PC-9 (cell line): ENCODE measurements around the gene BCAP29. TPM values are rescaled to one million over a fixed set of nuclear protein-coding genes. Genes with fewer than 3 reads are reported as not detected.

Experiments used
- BruUV-seq: library from RNA; stranded (reverse); fragments of 400-500 nt; replicated peaks from 2 replicates; lab custom pipeline; 2021; lab: Mats Ljungman, UMichigan
- CTCF ChIA-PET: fragments of 300-600 bp; sonication (Branson Sonifier 250); formaldehyde crosslinking; loops from one replicate; lab custom pipeline; 2022; ENCODE audit warnings: antibody characterized with exemption; lab: Charles Lee
- POLR2A ChIA-PET: fragments of 300-600 bp; sonication (Branson Sonifier 250); formaldehyde crosslinking; loops from one replicate; lab custom pipeline; 2022; ENCODE audit warnings: antibody characterized with exemption; ENCODE audit not compliant: unreplicated experiment; lab: Charles Lee
- DNase-seq, 2 experiments: peaks; one replicate each; pipeline versions ENCODE4 v3.0.0 to v3.0.0-alpha.2; 2015 to 2022; ENCODE audit warnings: mixed read lengths in 1 of 2
- H2AFZ ChIP-seq: fragments of 200-600 bp; sonication (generic); 2 replicates; pipeline ENCODE4 v1.8.1; 2017; ENCODE audit warnings: antibody characterized with exemption
- H3F3A ChIP-seq: fragments of 200-600 bp; sonication (generic); 2 replicates; pipeline ENCODE4 v1.8.1; 2017; ENCODE audit warnings: antibody characterized with exemption, mild to moderate bottlenecking, low read depth; ENCODE audit not compliant: insufficient read depth
- H3K27ac ChIP-seq: fragments of 200-600 bp; sonication (generic); 2 replicates; pipeline ENCODE4 v1.6.1; 2016; ENCODE audit warnings: mixed run types
- H3K27me3 ChIP-seq: fragments of 200-600 bp; sonication (generic); 2 replicates; pipeline ENCODE4 v1.6.1; 2016; ENCODE audit warnings: low read depth, mixed run types; ENCODE audit not compliant: insufficient read depth
- H3K36me3 ChIP-seq: fragments of 200-600 bp; sonication (generic); 2 replicates; pipeline ENCODE4 v1.6.1; 2016; ENCODE audit warnings: low read depth, mixed run types
- H3K4me1 ChIP-seq: fragments of 200-600 bp; sonication (generic); replicated peaks from 2 replicates; pipeline ENCODE4 v1.6.1; 2016; ENCODE audit warnings: mixed run types; ENCODE audit not compliant: insufficient read depth
- H3K4me2 ChIP-seq: fragments of 200-600 bp; sonication (generic); 2 replicates; pipeline ENCODE4 v1.6.1; 2017; ENCODE audit warnings: mixed run types
- H3K4me3 ChIP-seq: fragments of 200-600 bp; sonication (generic); 2 replicates; pipeline ENCODE4 v1.6.1; 2016; ENCODE audit warnings: mixed run types
- H3K79me2 ChIP-seq: fragments of 200-600 bp; sonication (generic); 2 replicates; pipeline ENCODE4 v1.6.1; 2017; ENCODE audit warnings: low read depth, mixed run types
- H3K9me2 ChIP-seq: fragments of 200-600 bp; sonication (generic); 2 replicates; pipeline ENCODE4 v1.8.1; 2017; ENCODE audit warnings: mild to moderate bottlenecking; ENCODE audit not compliant: insufficient read depth
- H3K9me3 ChIP-seq: fragments of 200-600 bp; sonication (generic); 2 replicates; pipeline ENCODE4 v1.8.1; 2016; ENCODE audit warnings: low read depth; ENCODE audit not compliant: insufficient read depth
- H4K20me1 ChIP-seq: fragments of 200-600 bp; sonication (generic); 2 replicates; pipeline ENCODE4 v1.8.1; 2017; ENCODE audit not compliant: insufficient read depth
- EZH2 ChIP-seq: fragments of 200-600 bp; sonication (generic); IDR thresholded peaks from 2 replicates; pipeline ENCODE4 v1.8.0; 2017; ENCODE audit warnings: antibody characterized with exemption, low read depth
- intact Hi-C: fragments of 100-400 bp; cut with micrococcal nuclease; formaldehyde crosslinking; loops from one replicate; pipeline ENCODE4 v1.10.0; 2022; ENCODE audit not compliant: unreplicated experiment
- total RNA-seq: library from RNA; stranded (reverse); gene quantifications from 2 replicates; pipeline ENCODE4 v1.2.3, GENCODE V29; 2021
- TF ChIP-seq, protein P1 (sequence below): fragments of 200-600 bp; sonication (generic); conservative IDR thresholded peaks from 2 replicates; pipeline ENCODE4 v1.6.1; 2017; ENCODE audit warnings: mixed run types, antibody characterized with exemption, mild to moderate bottlenecking, moderate library complexity

BCAP29 gene
- total RNA-seq, 1 experiment from 2014 or later = 58.3 TPM

GRCh38 chr7:107614425-107614824 lies 34.4 kb downstream of the BCAP29 start:
- Histone ChIP-seq H3F3A (peaks cover 24% of the 10 kb centered on the region), H3K9me3 (no peaks in the 10 kb centered on the region), H3K4me1 (peaks cover 44% of the 10 kb centered on the region), H3K4me3 (peak overlapping the region; percentile 13; the same call in 1 of the 2 replicates), H3K4me2 (peak overlapping the region; percentile 35), H3K79me2 (no peaks in the 10 kb centered on the region), H4K20me1 (no peaks in the 10 kb centered on the region), H2AFZ (no peak overlapping the region), H3K9me2 (no peaks in the 10 kb centered on the region), H3K27ac (peak overlapping the region; percentile 48), H3K36me3 (peaks cover 14% of the 10 kb centered on the region; the same call in 1 of the 2 replicates), H3K27me3 (no peaks in the 10 kb centered on the region)
- intact Hi-C loops = no loop called here
- TF ChIP-seq, protein P1, sequence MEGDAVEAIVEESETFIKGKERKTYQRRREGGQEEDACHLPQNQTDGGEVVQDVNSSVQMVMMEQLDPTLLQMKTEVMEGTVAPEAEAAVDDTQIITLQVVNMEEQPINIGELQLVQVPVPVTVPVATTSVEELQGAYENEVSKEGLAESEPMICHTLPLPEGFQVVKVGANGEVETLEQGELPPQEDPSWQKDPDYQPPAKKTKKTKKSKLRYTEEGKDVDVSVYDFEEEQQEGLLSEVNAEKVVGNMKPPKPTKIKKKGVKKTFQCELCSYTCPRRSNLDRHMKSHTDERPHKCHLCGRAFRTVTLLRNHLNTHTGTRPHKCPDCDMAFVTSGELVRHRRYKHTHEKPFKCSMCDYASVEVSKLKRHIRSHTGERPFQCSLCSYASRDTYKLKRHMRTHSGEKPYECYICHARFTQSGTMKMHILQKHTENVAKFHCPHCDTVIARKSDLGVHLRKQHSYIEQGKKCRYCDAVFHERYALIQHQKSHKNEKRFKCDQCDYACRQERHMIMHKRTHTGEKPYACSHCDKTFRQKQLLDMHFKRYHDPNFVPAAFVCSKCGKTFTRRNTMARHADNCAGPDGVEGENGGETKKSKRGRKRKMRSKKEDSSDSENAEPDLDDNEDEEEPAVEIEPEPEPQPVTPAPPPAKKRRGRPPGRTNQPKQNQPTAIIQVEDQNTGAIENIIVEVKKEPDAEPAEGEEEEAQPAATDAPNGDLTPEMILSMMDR = no peak
- TF ChIP-seq EZH2 = no peak
- CTCF ChIA-PET = no interaction called here
- no TSS peak for BruUV-seq
- POLR2A ChIA-PET = no interaction called here
- peak in 1 of 2 experiments; percentile 87 for DNase-seq

DNA sequence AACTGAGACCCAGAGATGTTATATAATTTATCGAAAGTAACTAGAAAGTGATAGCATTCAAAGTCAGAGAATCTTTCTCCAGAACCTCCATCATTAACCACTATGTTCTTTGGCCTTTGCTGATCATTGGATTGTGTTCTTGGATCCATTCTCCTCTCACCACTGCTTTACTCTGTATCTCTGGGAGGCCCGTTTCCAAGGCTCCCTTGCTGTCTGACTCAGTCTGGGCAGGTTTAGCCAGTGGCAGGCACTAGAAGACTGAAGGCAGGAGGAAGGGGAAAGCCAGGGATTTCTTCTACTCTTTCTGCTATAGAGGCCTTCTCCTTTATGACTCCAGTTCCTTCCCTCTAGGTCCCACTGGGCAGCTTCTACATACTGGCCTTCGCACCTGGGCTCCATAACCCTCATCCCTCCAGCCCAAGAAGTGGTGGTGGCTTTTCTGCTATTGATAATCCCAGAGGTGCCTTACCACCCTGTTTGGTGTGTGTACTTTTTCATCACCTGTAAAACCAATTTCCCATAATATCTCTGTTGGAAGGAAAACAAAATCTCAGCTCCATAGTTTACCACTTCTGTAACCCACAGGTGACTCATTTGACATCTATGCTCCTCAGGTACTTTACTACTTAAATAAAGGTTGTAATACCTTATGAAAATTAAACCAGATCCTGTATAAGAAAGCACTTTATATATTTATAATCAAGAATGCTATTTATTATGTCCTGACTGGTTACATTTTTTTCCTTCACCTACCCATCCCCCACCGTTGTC lies 36.0 kb downstream of the BCAP29 start:
- Histone ChIP-seq H3K4me1 (peaks cover 44% of the 10 kb centered on the region), H3K9me2 (no peaks in the 10 kb centered on the region), H3K9me3 (no peaks in the 10 kb centered on the region), H3K4me3 (no peak overlapping the region), H3K79me2 (no peaks in the 10 kb centered on the region), H3K27ac (peak overlapping the region; percentile 34; the same call in 1 of the 2 replicates), H2AFZ (no peak overlapping the region), H3F3A (peaks cover 24% of the 10 kb centered on the region), H3K4me2 (peak overlapping the region; percentile 26; the same call in 1 of the 2 replicates), H3K27me3 (no peaks in the 10 kb centered on the region), H4K20me1 (no peaks in the 10 kb centered on the region), H3K36me3 (peaks cover 14% of the 10 kb centered on the region; the same call in 1 of the 2 replicates)
- intact Hi-C loops = no loop called here
- peak in 1 of 2 experiments; percentile 56 for DNase-seq
- POLR2A ChIA-PET = interaction anchor here (0.6 kb wide), 1 partner anchor 861 kb away, joined by 3 read pairs; no protein-coding TSS in a partner anchor
- TF ChIP-seq, protein P1 = no peak
- TF ChIP-seq EZH2 = no peak
- CTCF ChIA-PET = interaction anchor here (0.6 kb wide), 1 partner anchor 13 kb away, joined by 4 read pairs; no protein-coding TSS in a partner anchor
- BruUV-seq = no TSS peak

- POLR2A ChIA-PET = interaction anchor here (0.6 kb wide), 1 partner anchor 28 kb away, joined by 5 read pairs; no protein-coding TSS in a partner anchor
Observed at GRCh38 chr7:107622429-107622828, 42.4 kb downstream of the BCAP29 start.

More at GRCh38 chr7:107622429-107622828, 42.4 kb downstream of the BCAP29 start:
- TF ChIP-seq, protein P1 = no peak
- TF ChIP-seq EZH2 = no peak
- Histone ChIP-seq H4K20me1 (no peaks in the 10 kb centered on the region), H3K4me3 (no peak overlapping the region), H3K79me2 (no peaks in the 10 kb centered on the region), H3K9me2 (no peaks in the 10 kb centered on the region), H3F3A (peaks cover 10% of the 10 kb centered on the region; the same call in 1 of the 2 replicates), H2AFZ (no peak overlapping the region), H3K27me3 (no peaks in the 10 kb centered on the region), H3K36me3 (peaks cover 6% of the 10 kb centered on the region; the same call in 1 of the 2 replicates), H3K9me3 (no peaks in the 10 kb centered on the region), H3K27ac (0 out of 2 replicates have a peak overlapping the region, but pooled peaks have one; percentile 33), H3K4me2 (no peak overlapping the region), H3K4me1 (peaks cover 20% of the 10 kb centered on the region)
- intact Hi-C loops = no loop called here
- BruUV-seq = no TSS peak
- CTCF ChIA-PET = no interaction called here
- DNase-seq = peak in 1 of 2 experiments; percentile 86
